ENCODE results near the gene METTL16. TPM values are rescaled to one million over a fixed set of nuclear protein-coding genes. Genes with fewer than 3 reads are reported as not detected.

METTL16 gene
- total and polyA plus RNA-seq, 2 of the 8 experiments (the other 6 are each of a cell fraction or from before 2014, with no cell fraction given): 22.8 to 59.4 TPM

DNA sequence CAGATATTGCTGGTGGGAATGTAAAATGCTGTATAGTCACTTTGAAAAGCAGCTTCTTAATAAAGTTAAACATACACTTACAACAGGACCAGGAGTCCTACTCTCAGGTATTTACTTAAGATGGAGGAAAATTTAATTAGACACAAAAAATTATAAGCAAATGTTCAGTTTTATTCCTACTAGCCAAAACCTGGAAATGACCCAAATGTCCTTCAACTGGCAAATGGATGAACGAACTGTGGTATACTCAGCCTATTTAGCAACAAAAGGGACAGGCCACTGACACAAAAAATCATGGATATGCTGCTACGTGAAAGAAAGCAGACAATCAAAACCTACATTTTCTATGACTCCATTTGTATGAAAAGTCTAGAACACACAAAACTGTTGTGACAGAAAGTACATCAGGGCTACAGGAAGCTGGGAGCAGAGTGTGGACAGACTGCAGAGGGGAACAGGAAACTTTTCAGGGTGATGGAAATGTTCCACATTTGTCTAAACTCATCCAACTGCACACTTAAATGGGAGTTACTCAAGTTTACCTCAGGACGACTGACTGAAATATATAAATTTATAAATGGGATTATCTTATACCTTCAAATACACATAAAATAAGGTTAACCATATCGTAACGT lies 61.6 kb downstream of the METTL16 start:
- Histone ChIP-seq H3K14ac (ENCODE audit: insufficient read length) (no peak overlapping the region), H3K56ac (replicated peaks; ENCODE audit: insufficient read length, low read depth, low read length) (no peak overlapping the region), H2BK5ac (ENCODE audit: low read depth, low read length) (no peak overlapping the region), H2AK5ac (ENCODE audit: low read depth, low read length) (no peak overlapping the region), H3K4me2 (ENCODE audit: insufficient read depth in 1 of 2, low read depth in 2 of 2, low read length in 2 of 2) (no peak overlapping the region; a peak in 1 of 4 replicates), H3K4me3 (ENCODE audit: extremely low read depth in 1 of 4, insufficient read depth in 2 of 4, low read depth in 3 of 4, low read length in 4 of 4) (no peak overlapping the region), H3K9ac (replicated peaks in 1 of 4; ENCODE audit: extremely low read depth in 1 of 4, low read depth in 3 of 4, low read length in 3 of 4) (no peak overlapping the region), H3K23ac (ENCODE audit: insufficient read length) (no peak overlapping the region), H2AFZ (ENCODE audit: low read length) (no peak overlapping the region), H3K27me3 (replicated peaks in 1 of 4; ENCODE audit: control insufficient read depth in 3 of 4, extremely low read depth in 1 of 4, insufficient read depth in 3 of 4, low read length in 3 of 4) (no peaks in the 10 kb centered on the region), H3K23me2 (ENCODE audit: low read depth, low read length) (no peaks in the 10 kb centered on the region), H4K20me1 (replicated peaks in 1 of 2; ENCODE audit: control insufficient read depth in 1 of 2, insufficient read depth in 2 of 2, low read length in 2 of 2) (no peaks in the 10 kb centered on the region), H4K8ac (ENCODE audit: extremely low read depth, insufficient read depth, low read length) (no peak overlapping the region), H4K91ac (replicated peaks; ENCODE audit: insufficient read length, low read length) (no peak overlapping the region), H3K36me3 (ENCODE audit: control insufficient read depth in 2 of 4, insufficient read depth in 4 of 4, low read length in 3 of 4) (peaks cover 0 to 5% (median 2%) of the 10 kb centered on the region in 4 experiments; a peak in 4 of 8 replicates), H2BK12ac (ENCODE audit: low read depth, low read length) (no peak overlapping the region), H2BK20ac (ENCODE audit: low read length) (no peak overlapping the region), H3K79me1 (ENCODE audit: low read depth, low read length) (no peaks in the 10 kb centered on the region), H3K4ac (replicated peaks; ENCODE audit: insufficient read length, low read depth, low read length) (no peak overlapping the region), H3K27ac (ENCODE audit: low read depth, low read length) (peak overlapping the region; percentile 3; the same call in 1 of the 2 replicates), H3K4me1 (replicated peaks in 1 of 4; ENCODE audit: control insufficient read depth in 3 of 4, insufficient read depth in 4 of 4, low read length in 3 of 4) (no peaks in the 10 kb centered on the region), H3K18ac (ENCODE audit: extremely low read depth, low read length) (no peak overlapping the region), H3K9me3 (ENCODE audit: insufficient read depth in 2 of 2, low read depth in 1 of 2, low read length in 1 of 2) (peaks cover 0 to 8% of the 10 kb centered on the region in 2 experiments; a peak in 1 of 4 replicates), H2BK120ac (replicated peaks; ENCODE audit: low read depth, low read length) (no peak overlapping the region), H4K5ac (ENCODE audit: insufficient read length, low read depth, low read length) (no peak overlapping the region), H3K79me2 (ENCODE audit: control insufficient read depth in 1 of 2, insufficient read depth in 2 of 2, low read length in 2 of 2) (peaks cover 0 to 4% of the 10 kb centered on the region in 2 experiments; a peak in 1 of 4 replicates), H2BK15ac (ENCODE audit: low read length) (no peak overlapping the region)
- DNase-seq (ENCODE audit: low read depth in 1 of 2, low spot score in 2 of 2) (no peak), FAIRE-seq (no peak)
- 83% methylated on average over 5 of the region's 5 CpGs; no CpG with 5 or more reads in 1 of the 2 experiments for WGBS, 2 experiments (ENCODE audit: extremely low coverage in 1 of 2, insufficient coverage in 1 of 2, insufficient read length in 1 of 2, insufficient replicate concordance in 2 of 2, low coverage in 1 of 2, low lambda C conversion rate in 2 of 2, missing lambda C conversion rate in 1 of 2)
- ChIA-PET CTCF (ENCODE audit: partially characterized antibody) (interaction anchor here (0.6 to 1.4 kb wide), 3 partner anchors 11 to 31 kb away, joined by 4 to 5 read pairs (median 4); no protein-coding TSS in a partner anchor), POLR2A (ENCODE audit: partially characterized antibody) (interaction anchor here (0.7 kb wide), 1 partner anchor 61 kb away, joined by 3 read pairs; the partner anchor contains the start of gene METTL16)
- TF ChIP-seq SIX5 (IDR thresholded peaks at IDR 0.05; ENCODE audit: low read depth, low read length): no peak
- TF ChIP-seq GTF2F1 (IDR thresholded peaks at IDR 0.05; ENCODE audit: borderline replicate concordance, low read depth, low read length): no peak
- TF ChIP-seq RBBP5 (IDR thresholded peaks at IDR 0.05; ENCODE audit: borderline replicate concordance, low read depth, low read length): no peak
- TF ChIP-seq, protein P1, sequence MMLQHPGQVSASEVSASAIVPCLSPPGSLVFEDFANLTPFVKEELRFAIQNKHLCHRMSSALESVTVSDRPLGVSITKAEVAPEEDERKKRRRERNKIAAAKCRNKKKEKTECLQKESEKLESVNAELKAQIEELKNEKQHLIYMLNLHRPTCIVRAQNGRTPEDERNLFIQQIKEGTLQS (IDR thresholded peaks at IDR 0.05; ENCODE audit: insufficient read depth, low read depth, low read length): no peak
- no peak for TF ChIP-seq TEAD4 (IDR thresholded peaks at IDR 0.05; ENCODE audit: low read depth, low read length)
- TF ChIP-seq RNF2 (IDR thresholded peaks at IDR 0.05; ENCODE audit: borderline replicate concordance, low read depth, low read length, missing control alignments, poor library complexity, severe bottlenecking): no peak
- no peak for TF ChIP-seq YY1 (IDR thresholded peaks at IDR 0.05; ENCODE audit: low read depth, low read length)
- TF ChIP-seq NANOG (IDR thresholded peaks at IDR 0.05; ENCODE audit: insufficient read depth, low read depth, low read length, poor library complexity, severe bottlenecking): no peak
- TF ChIP-seq, protein P2, sequence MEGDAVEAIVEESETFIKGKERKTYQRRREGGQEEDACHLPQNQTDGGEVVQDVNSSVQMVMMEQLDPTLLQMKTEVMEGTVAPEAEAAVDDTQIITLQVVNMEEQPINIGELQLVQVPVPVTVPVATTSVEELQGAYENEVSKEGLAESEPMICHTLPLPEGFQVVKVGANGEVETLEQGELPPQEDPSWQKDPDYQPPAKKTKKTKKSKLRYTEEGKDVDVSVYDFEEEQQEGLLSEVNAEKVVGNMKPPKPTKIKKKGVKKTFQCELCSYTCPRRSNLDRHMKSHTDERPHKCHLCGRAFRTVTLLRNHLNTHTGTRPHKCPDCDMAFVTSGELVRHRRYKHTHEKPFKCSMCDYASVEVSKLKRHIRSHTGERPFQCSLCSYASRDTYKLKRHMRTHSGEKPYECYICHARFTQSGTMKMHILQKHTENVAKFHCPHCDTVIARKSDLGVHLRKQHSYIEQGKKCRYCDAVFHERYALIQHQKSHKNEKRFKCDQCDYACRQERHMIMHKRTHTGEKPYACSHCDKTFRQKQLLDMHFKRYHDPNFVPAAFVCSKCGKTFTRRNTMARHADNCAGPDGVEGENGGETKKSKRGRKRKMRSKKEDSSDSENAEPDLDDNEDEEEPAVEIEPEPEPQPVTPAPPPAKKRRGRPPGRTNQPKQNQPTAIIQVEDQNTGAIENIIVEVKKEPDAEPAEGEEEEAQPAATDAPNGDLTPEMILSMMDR (IDR thresholded peaks at IDR 0.05; ENCODE audit: control extremely low read depth in 1 of 3, insufficient read depth in 1 of 3, low read depth in 1 of 3, low read length in 3 of 3): no peak
